SK-N-MC (cell line): Measurements from ENCODE around the gene NT5C3B.

Experiments used
- FOXP2 ChIP-seq: optimal IDR thresholded peaks from 2 replicates; pipeline ENCODE3; 2011; ENCODE audit warnings: mild to moderate bottlenecking, moderate library complexity; ENCODE audit not compliant: insufficient read depth; ENCODE audit errors: extremely low read length, control extremely low read depth
- POLR2AphosphoS5 ChIP-seq: IDR thresholded peaks from 2 replicates; pipeline ENCODE4 v1.6.1; 2012; ENCODE audit warnings: mild to moderate bottlenecking, low read depth, low read length, borderline replicate concordance

DNA sequence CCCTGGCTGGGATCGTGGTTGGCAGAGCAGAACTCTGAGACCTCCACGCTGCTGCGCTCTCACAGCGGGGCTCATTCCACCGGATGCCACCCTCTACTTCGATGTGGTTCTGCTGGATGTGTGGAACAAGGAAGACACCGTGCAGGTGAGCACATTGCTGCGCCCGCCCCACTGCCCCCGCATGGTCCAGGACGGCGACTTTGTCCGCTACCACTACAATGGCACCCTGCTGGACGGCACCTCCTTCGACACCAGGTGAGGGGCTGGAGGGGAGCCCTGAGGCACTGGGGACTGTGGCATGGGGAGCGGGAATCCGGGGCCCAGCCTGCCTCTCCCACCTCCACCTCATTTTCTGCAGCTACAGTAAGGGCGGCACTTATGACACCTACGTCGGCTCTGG, 18.0 kb downstream of the NT5C3B start:
- TF ChIP-seq POLR2AphosphoS5 (no peak), FOXP2 (no peak)
